ENCODE data around the gene FXYD5.

FXYD5 gene

GRCh38 chr19:35116072-35116801, 38.3 kb upstream of the FXYD5 start:
- TF ChIP-seq CTCF (conservative IDR thresholded peaks at IDR 0.05; ENCODE audit: control insufficient read depth, insufficient read depth, low read depth, low read length), result no peak
- H3K4me3 ChIP-seq (ENCODE audit: control insufficient read depth, low read depth, low read length), result no peak overlapping the region
- no peak for DNase-seq (ENCODE audit: low read depth)

- no peak for DNase-seq (ENCODE audit: low read depth)
- H3K4me3 ChIP-seq (ENCODE audit: control insufficient read depth, low read depth, low read length), result no peak overlapping the region
- no peak for TF ChIP-seq CTCF (conservative IDR thresholded peaks at IDR 0.05; ENCODE audit: control insufficient read depth, insufficient read depth, low read depth, low read length)
Observed at GRCh38 chr19:35117116-35117515, 37.4 kb upstream of the FXYD5 start.

GRCh38 chr19:35117799-35118198, 36.7 kb upstream of the FXYD5 start:
- no peak for DNase-seq (ENCODE audit: low read depth)
- TF ChIP-seq CTCF (conservative IDR thresholded peaks at IDR 0.05; ENCODE audit: control insufficient read depth, insufficient read depth, low read depth, low read length), result no peak
- H3K4me3 ChIP-seq (ENCODE audit: control insufficient read depth, low read depth, low read length), result no peak overlapping the region

- H3K4me3 ChIP-seq (ENCODE audit: control insufficient read depth, low read depth, low read length), result no peak overlapping the region
- no peak for TF ChIP-seq CTCF (conservative IDR thresholded peaks at IDR 0.05; ENCODE audit: control insufficient read depth, insufficient read depth, low read depth, low read length)
- DNase-seq (ENCODE audit: low read depth), result no peak
Observed at GRCh38 chr19:35118268-35119020, 36.1 kb upstream of the FXYD5 start.

GRCh38 chr19:35119091-35119490, 35.4 kb upstream of the FXYD5 start:
- H3K4me3 ChIP-seq (ENCODE audit: control insufficient read depth, low read depth, low read length), result no peak overlapping the region
- TF ChIP-seq CTCF (conservative IDR thresholded peaks at IDR 0.05; ENCODE audit: control insufficient read depth, insufficient read depth, low read depth, low read length), result no peak
- DNase-seq (ENCODE audit: low read depth), result no peak

GRCh38 chr19:35119578-35120155, 34.9 kb upstream of the FXYD5 start:
- TF ChIP-seq CTCF (conservative IDR thresholded peaks at IDR 0.05; ENCODE audit: control insufficient read depth, insufficient read depth, low read depth, low read length), result no peak
- no peak overlapping the region for H3K4me3 ChIP-seq (ENCODE audit: control insufficient read depth, low read depth, low read length)
- DNase-seq (ENCODE audit: low read depth), result no peak
